Measurements from ENCODE around the gene TUBD1.

DNA sequence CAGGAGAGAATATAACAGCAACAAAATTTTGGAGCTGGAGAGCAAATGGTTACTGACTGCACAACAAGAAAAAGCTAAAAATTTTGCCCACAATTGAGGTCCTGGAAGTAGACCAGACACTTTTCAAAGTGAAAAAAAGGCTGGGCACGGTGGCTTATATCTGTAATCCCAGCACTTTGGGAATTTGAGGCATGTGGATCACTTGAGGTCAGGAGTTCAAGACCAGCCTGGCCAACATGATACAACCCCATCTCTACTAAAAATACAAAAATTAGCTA lies 22.9 kb downstream of the TUBD1 start:
- no peak for TF ChIP-seq POLR2A (IDR thresholded peaks at IDR 0.05)
- TF ChIP-seq, protein P1, sequence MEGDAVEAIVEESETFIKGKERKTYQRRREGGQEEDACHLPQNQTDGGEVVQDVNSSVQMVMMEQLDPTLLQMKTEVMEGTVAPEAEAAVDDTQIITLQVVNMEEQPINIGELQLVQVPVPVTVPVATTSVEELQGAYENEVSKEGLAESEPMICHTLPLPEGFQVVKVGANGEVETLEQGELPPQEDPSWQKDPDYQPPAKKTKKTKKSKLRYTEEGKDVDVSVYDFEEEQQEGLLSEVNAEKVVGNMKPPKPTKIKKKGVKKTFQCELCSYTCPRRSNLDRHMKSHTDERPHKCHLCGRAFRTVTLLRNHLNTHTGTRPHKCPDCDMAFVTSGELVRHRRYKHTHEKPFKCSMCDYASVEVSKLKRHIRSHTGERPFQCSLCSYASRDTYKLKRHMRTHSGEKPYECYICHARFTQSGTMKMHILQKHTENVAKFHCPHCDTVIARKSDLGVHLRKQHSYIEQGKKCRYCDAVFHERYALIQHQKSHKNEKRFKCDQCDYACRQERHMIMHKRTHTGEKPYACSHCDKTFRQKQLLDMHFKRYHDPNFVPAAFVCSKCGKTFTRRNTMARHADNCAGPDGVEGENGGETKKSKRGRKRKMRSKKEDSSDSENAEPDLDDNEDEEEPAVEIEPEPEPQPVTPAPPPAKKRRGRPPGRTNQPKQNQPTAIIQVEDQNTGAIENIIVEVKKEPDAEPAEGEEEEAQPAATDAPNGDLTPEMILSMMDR (IDR thresholded peaks at IDR 0.05) = no peak
- no peak for TF ChIP-seq EP300 (IDR thresholded peaks at IDR 0.05)
- TF ChIP-seq POLR2AphosphoS5 (IDR thresholded peaks at IDR 0.05) = no peak

Measured in suprapubic skin (tissue), 4 donors.